ENCODE measurements around the gene SLC1A4. TPM values are rescaled to one million over a fixed set of nuclear protein-coding genes. Genes with fewer than 3 reads are reported as not detected.

SLC1A4 gene
- total and polyA plus RNA-seq, 2 experiments from 2014 or later: 27.4 to 51.9 TPM

- Histone ChIP-seq H3K27ac (no peak overlapping the region), H3K27me3 (replicated peaks; ENCODE audit: insufficient read depth) (no peaks in the 10 kb centered on the region), H2AFZ (no peak overlapping the region), H3K9me3 (ENCODE audit: low read depth) (no peaks in the 10 kb centered on the region), H4K20me1 (ENCODE audit: insufficient read depth) (no peaks in the 10 kb centered on the region; the same call in 1 of the 2 replicates), H3F3A (ENCODE audit: insufficient read depth) (0 out of 2 replicates have a peak, but pooled peaks cover 6% of the 10 kb centered on the region), H3K9me2 (ENCODE audit: insufficient read depth) (no peaks in the 10 kb centered on the region), H3K9ac (no peak overlapping the region), H3K79me2 (ENCODE audit: insufficient read depth) (peaks cover 91% of the 10 kb centered on the region), H3K36me3 (ENCODE audit: low read depth) (no peaks in the 10 kb centered on the region), H3K4me2 (ENCODE audit: unreplicated experiment) (no peak overlapping the region), H3K4me1 (ENCODE audit: insufficient read depth) (peaks cover 19% of the 10 kb centered on the region), H3K4me3 (no peak overlapping the region)
- no peak for TF ChIP-seq EZH2 (IDR thresholded peaks at IDR 0.05; ENCODE audit: insufficient read depth, poor library complexity, severe bottlenecking)
- no peak for TF ChIP-seq EZH2phosphoT487 (IDR thresholded peaks at IDR 0.05; ENCODE audit: insufficient read depth, low read depth)
- WGBS, 2 experiments (ENCODE audit: low coverage in 1 of 2, low lambda C conversion rate in 2 of 2, missing lambda C conversion rate in 2 of 2): 96% methylated on average over 3 of the region's 3 CpGs
- no peak for DNase-seq
- in situ Hi-C loops (cut with MboI): no loop called here
Measured at GRCh38 chr2:64995041-64995440, 5.8 kb downstream of the SLC1A4 start.

DNA sequence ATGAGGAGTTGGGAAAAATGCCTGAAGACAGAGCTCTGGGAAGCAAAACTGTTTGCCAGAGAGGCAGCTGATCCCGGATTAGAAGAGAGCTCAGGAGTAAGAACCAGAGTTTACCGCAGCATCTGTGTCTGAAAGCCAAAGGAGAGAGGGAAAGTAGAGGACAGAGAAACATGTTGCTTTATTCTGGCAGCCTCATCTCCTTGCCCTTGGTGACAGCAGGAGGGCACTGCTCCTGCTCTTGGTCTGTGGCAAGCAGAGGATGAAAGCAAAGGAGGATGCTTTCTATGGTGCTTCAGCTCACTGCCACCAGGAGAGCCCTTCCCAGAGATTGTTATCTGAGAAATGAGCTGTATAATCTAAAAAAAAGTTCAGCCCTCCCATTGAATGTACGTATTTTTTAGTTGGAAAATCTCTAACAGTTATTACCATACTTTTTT, 7.7 kb downstream of the SLC1A4 start:
- TF ChIP-seq EZH2phosphoT487 (IDR thresholded peaks at IDR 0.05; ENCODE audit: insufficient read depth, low read depth): no peak
- no peak for TF ChIP-seq EZH2 (IDR thresholded peaks at IDR 0.05; ENCODE audit: insufficient read depth, poor library complexity, severe bottlenecking)
- 32 to 41% methylated on average over 3 of the region's 3 CpGs for WGBS, 2 experiments (ENCODE audit: low coverage in 1 of 2, low lambda C conversion rate in 2 of 2, missing lambda C conversion rate in 2 of 2)
- no peak overlapping the region for H2AFZ ChIP-seq
- H4K20me1 ChIP-seq (ENCODE audit: insufficient read depth): peaks cover 3% of the 10 kb centered on the region; the same call in 1 of the 2 replicates
- DNase-seq: peak; percentile 26
- no peaks in the 10 kb centered on the region for H3K9me2 ChIP-seq (ENCODE audit: insufficient read depth)
- in situ Hi-C loops (cut with MboI): no loop called here
- H3K9ac ChIP-seq: no peak overlapping the region
- H3K4me2 ChIP-seq (ENCODE audit: unreplicated experiment): no peak overlapping the region
- H3F3A ChIP-seq (ENCODE audit: insufficient read depth): 0 out of 2 replicates have a peak, but pooled peaks cover 6% of the 10 kb centered on the region
- no peaks in the 10 kb centered on the region for H3K27me3 ChIP-seq (replicated peaks; ENCODE audit: insufficient read depth)
- peaks cover 11% of the 10 kb centered on the region for H3K4me1 ChIP-seq (ENCODE audit: insufficient read depth)
- no peaks in the 10 kb centered on the region for H3K9me3 ChIP-seq (ENCODE audit: low read depth)
- H3K4me3 ChIP-seq: no peak overlapping the region
- no peak overlapping the region for H3K27ac ChIP-seq
- peaks cover 90% of the 10 kb centered on the region for H3K79me2 ChIP-seq (ENCODE audit: insufficient read depth)
- no peaks in the 10 kb centered on the region for H3K36me3 ChIP-seq (ENCODE audit: low read depth)

- peak; percentile 53 for DNase-seq
- Histone ChIP-seq H3K4me1 (ENCODE audit: insufficient read depth) (peaks cover 11% of the 10 kb centered on the region), H3K4me3 (peak overlapping the region; percentile 13; the same call in 1 of the 2 replicates), H3K9ac (no peak overlapping the region), H3K9me2 (ENCODE audit: insufficient read depth) (no peaks in the 10 kb centered on the region), H3F3A (ENCODE audit: insufficient read depth) (0 out of 2 replicates have a peak, but pooled peaks cover 6% of the 10 kb centered on the region), H4K20me1 (ENCODE audit: insufficient read depth) (peaks cover 3% of the 10 kb centered on the region; the same call in 1 of the 2 replicates), H2AFZ (no peak overlapping the region), H3K79me2 (ENCODE audit: insufficient read depth) (peaks cover 73% of the 10 kb centered on the region), H3K4me2 (ENCODE audit: unreplicated experiment) (peak overlapping the region; percentile 59), H3K27ac (peak overlapping the region; percentile 39), H3K27me3 (replicated peaks; ENCODE audit: insufficient read depth) (no peaks in the 10 kb centered on the region), H3K9me3 (ENCODE audit: low read depth) (no peaks in the 10 kb centered on the region), H3K36me3 (ENCODE audit: low read depth) (peaks cover 2% of the 10 kb centered on the region; the same call in 1 of the 2 replicates)
- WGBS, 2 experiments (ENCODE audit: low coverage in 1 of 2, low lambda C conversion rate in 2 of 2, missing lambda C conversion rate in 2 of 2): 37 to 45% methylated on average over 2 of the region's 2 CpGs
- TF ChIP-seq EZH2phosphoT487 (IDR thresholded peaks at IDR 0.05; ENCODE audit: insufficient read depth, low read depth): no peak
- no peak for TF ChIP-seq EZH2 (IDR thresholded peaks at IDR 0.05; ENCODE audit: insufficient read depth, poor library complexity, severe bottlenecking)
- in situ Hi-C loops (cut with MboI): no loop called here
Measured at GRCh38 chr2:64998658-64999061, 9.5 kb downstream of the SLC1A4 start.

DNA sequence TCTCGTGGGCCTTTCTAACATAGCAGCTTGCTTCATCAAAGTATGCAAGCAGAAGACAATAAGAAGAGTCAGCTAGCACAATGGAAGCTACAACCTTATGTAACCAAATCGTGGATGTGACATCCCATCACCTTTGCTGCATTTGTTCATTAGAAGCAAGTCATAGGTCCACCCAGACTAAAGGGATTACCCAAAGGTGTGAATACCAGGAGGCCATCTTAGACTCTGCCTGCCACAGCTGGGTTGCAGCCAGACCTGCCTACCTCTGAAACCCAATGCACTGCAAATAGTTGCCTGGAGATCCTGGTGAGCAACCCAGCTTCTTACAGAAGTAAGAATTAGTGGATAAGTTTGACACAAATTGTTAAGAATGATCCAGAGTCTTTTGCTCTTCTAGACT, 10.6 kb downstream of the SLC1A4 start:
- Histone ChIP-seq H3F3A (ENCODE audit: insufficient read depth) (0 out of 2 replicates have a peak, but pooled peaks cover 6% of the 10 kb centered on the region), H3K9me3 (ENCODE audit: low read depth) (no peaks in the 10 kb centered on the region), H3K4me2 (ENCODE audit: unreplicated experiment) (no peak overlapping the region), H2AFZ (no peak overlapping the region), H4K20me1 (ENCODE audit: insufficient read depth) (peaks cover 3% of the 10 kb centered on the region; the same call in 1 of the 2 replicates), H3K79me2 (ENCODE audit: insufficient read depth) (peaks cover 62% of the 10 kb centered on the region), H3K4me1 (ENCODE audit: insufficient read depth) (peaks cover 11% of the 10 kb centered on the region), H3K27me3 (replicated peaks; ENCODE audit: insufficient read depth) (no peaks in the 10 kb centered on the region), H3K9ac (no peak overlapping the region), H3K9me2 (ENCODE audit: insufficient read depth) (no peaks in the 10 kb centered on the region), H3K27ac (no peak overlapping the region), H3K36me3 (ENCODE audit: low read depth) (peaks cover 7% of the 10 kb centered on the region), H3K4me3 (no peak overlapping the region)
- in situ Hi-C loops (cut with MboI): no loop called here
- no peak for DNase-seq
- 79 to 95% methylated on average over 2 of the region's 2 CpGs for WGBS, 2 experiments (ENCODE audit: low coverage in 1 of 2, low lambda C conversion rate in 2 of 2, missing lambda C conversion rate in 2 of 2)
- TF ChIP-seq EZH2 (IDR thresholded peaks at IDR 0.05; ENCODE audit: insufficient read depth, poor library complexity, severe bottlenecking) (no peak), EZH2phosphoT487 (IDR thresholded peaks at IDR 0.05; ENCODE audit: insufficient read depth, low read depth) (no peak)
